Glomerular endothelial cell (primary cell): ENCODE data around the gene LAMB1. TPM values are rescaled to one million over a fixed set of nuclear protein-coding genes. Genes with fewer than 3 reads are reported as not detected.
A peak's percentile ranks its signal among the peaks of the same experiment; 100 is the strongest.

Experiments
- DNase-seq: peaks from one replicate; pipeline ENCODE4 v3.0.0-alpha.2; 2011; ENCODE audit warnings: low read depth, low spot score; ENCODE audit errors: extremely low read depth
- total RNA-seq: library from RNA; depleted of rRNA; stranded (reverse); fragments of >200 nt; gene quantifications from 2 replicates; pipeline ENCODE4 v1.2.3, GENCODE V29; 2015

The LAMB1 gene
- total RNA-seq, 1 donor from 2014 or later = 732 TPM

DNA sequence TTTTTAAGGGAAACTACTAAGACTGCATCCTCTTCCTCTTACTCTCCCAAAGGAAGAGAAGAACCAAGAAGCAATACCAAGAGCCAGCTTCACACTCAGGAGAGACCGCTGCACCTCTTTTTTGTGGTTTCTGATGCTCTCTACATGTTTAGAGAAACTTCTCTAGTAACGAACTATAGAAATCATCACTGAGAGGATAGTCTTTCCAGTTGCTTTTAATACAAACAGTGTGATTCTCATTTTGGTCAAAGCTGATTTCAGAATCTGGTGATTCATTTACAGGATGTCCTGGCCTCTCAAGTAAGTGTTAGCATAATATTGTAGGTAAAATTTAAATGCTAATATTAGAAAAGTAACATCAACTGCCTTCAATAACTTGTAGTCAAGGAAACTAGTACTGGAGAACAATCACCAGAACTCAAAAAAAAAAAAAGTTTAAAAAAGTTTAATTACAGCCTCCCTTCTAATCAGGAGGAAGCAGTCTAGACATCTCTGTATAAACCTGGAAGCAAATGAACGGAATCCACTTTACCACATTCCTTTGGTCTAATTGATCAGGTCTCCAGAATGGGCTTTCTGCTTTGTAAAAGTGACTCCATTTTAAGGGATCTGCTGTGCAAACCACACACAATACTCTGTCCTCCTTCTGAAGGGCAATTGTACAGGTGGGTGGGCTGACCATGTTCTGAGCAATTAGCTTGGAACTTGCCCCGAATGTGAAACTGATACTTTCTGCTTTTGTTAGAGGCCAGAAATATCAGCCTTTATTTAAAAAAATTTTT lies 3.0 kb downstream of the LAMB1 start:
- DNase-seq = no peak

- DNase-seq = no peak
These were observed 4.1 kb downstream of the LAMB1 start for GRCh38 chr7:107998660-107999480.

DNA sequence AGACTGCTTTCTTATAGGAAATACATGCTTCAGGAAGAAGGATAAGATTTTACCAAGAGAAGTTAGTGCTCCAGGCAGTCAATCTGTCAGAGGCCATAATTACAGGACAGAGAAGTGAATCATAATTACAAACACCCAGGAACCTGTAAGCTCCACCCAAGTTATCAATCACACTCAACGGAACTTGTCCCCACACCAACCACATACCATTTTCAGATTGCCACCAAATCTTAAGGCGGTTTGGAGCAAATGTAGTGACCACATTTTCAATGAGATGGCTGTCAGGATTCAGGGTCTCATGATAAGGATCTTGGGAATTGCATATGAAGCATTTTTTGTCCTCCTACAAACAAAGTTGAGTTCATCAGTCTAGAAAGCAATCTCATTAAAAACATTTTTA lies 4.8 kb downstream of the LAMB1 start:
- DNase-seq = no peak

GRCh38 chr7:107996072-107996882 lies 6.7 kb downstream of the LAMB1 start:
- DNase-seq = no peak

- DNase-seq = peak; percentile 89
These were observed 7.5 kb downstream of the LAMB1 start for GRCh38 chr7:107995184-107996071.

DNA sequence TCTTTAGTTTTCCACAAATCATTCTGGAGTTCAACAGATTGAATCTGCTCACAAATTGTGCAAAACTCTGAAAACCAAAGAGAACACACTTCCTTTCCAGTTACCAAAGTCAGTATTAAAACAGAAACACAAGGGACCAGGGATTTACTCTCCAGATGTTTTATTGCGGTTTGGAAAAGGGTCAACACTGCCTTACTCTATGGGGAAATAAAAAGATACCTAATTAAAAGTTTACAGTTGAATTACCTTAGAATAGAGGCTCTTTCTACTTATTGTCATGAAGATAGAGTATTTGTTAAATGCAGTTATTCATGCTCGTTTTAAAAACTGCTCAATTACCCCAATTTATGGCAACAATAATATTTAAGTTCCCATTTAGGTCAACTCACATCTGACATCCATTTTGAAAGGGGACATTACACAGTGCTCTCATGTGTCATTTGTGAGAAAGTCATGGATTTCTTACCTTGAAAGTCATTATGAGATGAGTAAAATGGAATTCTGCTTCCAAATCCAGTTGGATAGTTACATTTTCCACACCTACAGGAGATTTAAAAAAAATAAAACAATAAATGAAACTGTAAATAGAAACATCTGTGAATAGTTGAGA lies 8.4 kb downstream of the LAMB1 start:
- DNase-seq = no peak

DNA sequence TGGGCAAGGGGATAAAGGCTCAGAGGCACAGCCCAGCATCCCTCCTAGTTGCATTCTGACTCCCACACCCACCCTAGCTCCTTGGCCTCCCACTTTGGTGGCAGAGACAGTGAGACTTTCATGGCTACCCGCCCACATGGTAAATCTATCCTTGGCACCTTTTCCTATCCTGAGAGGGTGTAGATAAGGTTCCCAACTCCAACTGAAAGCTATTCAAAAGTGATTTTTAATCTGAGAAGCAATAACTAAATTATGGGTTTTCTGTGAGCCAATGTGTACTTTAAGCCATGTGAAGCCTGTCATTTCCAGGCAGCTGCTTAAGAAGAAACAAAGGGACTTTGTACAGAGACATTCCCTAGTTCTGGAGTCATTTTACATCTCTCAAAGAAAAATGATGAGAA lies 9.1 kb downstream of the LAMB1 start:
- no peak for DNase-seq

- DNase-seq = no peak
These were observed 13.2 kb downstream of the LAMB1 start for GRCh38 chr7:107989618-107990373.

GRCh38 chr7:107982918-107983389 lies 20.0 kb downstream of the LAMB1 start:
- no peak for DNase-seq

- no peak for DNase-seq
These were observed 20.7 kb downstream of the LAMB1 start for GRCh38 chr7:107982042-107982840.

- DNase-seq = no peak
These were observed 21.5 kb downstream of the LAMB1 start for GRCh38 chr7:107981466-107981865.

GRCh38 chr7:107980671-107981190 lies 22.2 kb downstream of the LAMB1 start:
- DNase-seq = no peak

- DNase-seq = no peak
These were observed 22.8 kb downstream of the LAMB1 start for GRCh38 chr7:107980171-107980570.

DNA sequence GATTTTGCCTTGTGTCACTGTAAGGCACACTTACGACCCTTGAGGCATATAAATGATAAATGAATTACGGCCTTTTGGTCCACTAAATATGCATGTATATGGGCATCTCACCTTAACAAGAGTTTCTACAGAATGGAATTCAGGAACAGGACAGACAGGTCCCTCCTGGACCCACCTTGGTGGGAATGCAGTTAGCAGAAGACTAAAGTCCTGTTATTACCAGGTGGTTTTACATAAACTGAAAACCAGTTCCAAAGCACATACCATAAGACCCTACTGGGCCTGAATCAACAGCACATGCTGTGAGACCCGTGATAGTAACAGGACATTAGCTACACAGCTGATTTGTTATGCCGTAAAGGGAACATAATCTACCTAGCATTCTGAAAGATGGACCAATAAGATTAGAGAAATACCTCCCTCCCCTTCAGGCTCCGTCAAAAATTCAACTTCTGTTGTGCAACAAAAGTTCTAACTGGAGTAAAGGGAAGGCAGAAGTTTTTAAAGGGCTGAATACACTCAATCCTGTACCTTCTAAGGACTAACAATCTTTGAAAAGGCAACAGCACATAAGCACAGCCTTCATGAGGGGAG lies 24.0 kb downstream of the LAMB1 start:
- no peak for DNase-seq

DNA sequence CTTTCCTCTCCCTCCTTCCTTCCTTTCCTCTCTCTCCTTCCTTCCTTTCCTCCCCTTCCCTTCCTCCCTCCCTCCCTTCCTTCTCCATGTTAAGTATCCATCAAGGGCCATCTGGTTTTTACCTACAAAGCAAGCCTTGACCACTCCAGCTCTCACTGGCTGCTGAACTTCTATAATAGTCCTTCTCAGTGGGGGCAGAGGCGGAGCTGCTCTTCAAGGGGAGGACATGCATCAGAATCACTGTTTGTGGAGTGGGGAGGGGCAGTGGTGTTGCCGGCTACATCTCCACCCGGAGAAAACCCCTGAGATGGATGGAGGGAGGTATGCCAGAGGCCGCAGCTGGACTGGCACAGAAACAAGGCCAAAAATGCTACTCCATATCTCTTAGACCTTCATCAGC lies 25.9 kb downstream of the LAMB1 start:
- DNase-seq = no peak

GRCh38 chr7:107976620-107977019 lies 26.3 kb downstream of the LAMB1 start:
- DNase-seq = no peak

DNA sequence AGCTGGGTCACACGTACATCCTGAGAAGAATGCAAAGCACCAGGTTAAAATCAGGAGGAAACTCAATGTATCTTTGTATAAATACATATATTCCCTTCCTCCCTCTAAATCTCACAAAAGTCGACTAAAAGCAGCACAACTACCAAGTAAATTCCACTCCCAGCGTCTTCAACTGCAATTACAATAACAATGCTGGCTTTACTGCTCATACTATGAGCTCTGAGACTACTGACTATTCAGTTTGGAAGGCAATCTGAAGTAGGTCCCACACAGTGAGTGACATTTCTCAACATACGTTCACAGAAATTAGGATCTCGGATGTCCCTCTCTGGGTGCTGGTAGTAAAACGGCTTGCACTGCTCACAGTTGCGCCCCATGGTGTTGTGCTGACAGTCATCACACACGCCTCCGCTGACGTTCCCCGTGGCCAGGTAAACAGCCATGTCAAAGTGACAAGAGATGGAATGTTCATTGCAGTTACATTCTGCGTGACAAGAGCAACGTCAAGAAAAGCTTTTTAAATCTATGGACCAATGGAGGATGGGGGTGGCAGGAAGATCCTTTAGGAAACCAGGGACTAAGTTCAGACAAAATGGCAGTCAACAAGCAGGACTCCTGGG lies 27.5 kb downstream of the LAMB1 start:
- no peak for DNase-seq
